Stimulated activated CD4-positive, alpha-beta T cell treated with anti-CD3 and anti-CD28 coated beads, Interleukin-1b, Interleukin-23, amount 100 ng/mL, for 24 hours (primary cell): ENCODE measurements around the gene CECR2.

Experiments used
- DNase-seq, 4 experiments: peaks; one replicate each; pipeline ENCODE4 v3.0.0-alpha.2; 2020; ENCODE audit warnings: low read depth in 4 of 4, low spot score in 1 of 4

CECR2 gene

DNA sequence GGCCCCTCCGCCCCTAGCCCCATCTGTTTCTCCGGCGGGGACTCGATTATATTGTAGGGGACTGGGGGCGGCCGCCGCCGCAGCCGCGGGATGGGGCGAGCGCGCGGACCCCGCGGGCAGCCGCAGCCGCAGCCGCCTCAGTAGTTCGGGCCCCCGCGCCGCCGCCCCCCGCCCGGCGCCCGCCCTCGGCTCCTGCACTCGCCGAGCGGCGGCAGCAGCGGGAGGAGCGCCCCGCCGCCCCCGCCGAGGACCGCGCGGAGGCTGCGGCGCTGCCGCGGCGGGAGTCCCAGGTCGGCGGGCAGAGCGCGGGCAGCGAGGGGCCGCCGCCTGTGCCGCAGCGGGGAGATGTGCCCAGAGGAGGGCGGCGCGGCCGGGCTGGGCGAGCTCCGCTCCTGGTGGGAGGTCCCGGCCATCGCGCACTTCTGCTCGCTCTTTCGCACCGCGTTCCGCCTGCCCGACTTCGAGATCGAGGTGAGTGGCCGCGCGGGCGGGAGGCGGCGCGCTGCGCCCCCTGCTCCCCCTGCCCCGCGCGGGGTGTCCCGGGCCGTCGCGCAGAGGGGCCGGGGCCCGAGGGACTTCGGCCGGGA lies at the start of gene CECR2:
Gene CECR2, plus strand, starts transcription at position 22 of the 587 bp plus-strand sequence. Its CDS starts 324 bp downstream, at position 346.
- peak in 1 of 4 experiments; percentile 4 for DNase-seq

DNA sequence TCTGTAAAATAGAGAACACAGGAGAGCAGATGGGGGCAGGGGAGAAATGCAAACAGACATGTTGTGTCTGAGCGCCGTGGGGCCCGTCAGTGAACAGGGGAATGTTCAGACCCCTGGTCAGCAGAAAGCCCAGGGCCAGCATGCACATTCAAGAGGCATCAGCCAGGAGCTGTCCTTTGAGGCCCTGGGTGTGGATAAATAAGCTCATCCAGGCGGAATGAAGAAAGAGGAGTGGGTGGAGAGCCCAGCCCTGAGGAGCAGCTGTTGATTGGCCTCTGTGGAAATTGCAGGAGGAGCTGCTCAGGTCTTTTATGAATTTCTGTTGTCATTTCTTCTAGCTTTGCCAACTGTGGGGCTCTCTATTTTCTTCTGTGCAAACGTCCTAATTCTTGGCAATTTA lies 49.7 kb upstream of the CECR2 start:
- no peak for DNase-seq

DNA sequence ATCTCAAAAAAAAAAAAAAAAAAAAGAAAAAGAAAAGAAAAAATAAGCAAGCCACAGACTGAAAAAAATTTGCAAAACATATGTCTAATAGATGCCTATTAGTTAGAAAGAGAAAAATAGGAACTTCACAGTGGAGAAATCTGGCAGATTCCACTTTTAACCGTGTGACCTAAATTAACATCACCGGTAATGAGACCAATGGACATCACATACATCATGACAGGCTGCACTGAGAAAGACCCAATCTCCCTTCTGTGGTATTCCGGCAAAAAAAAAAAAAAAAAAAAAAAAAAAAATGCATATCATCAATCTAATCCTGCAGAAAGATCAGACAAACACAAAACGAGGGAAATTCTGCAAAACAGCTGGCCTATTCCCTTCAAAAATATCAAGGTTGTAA lies 46.7 kb upstream of the CECR2 start:
- no peak for DNase-seq

DNA sequence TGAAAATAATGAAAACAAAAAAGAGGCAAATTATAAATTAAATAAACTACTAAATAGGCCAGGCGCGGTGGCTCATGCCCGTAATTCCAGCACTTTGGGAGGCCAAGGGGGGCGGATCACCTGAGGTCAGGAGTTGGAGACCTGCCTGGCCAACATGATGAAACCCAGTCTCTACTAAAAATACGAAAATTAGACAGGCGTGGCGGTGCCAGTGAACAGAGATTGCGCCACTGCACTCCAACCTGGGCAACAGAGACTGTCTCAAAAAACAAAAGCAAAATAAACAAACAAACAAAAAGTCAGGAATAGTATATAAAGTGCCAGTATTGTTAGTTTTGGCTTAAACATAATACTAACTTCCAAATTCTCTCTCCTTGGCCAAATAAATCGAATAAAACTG lies 37.6 kb upstream of the CECR2 start:
- DNase-seq = no peak

DNA sequence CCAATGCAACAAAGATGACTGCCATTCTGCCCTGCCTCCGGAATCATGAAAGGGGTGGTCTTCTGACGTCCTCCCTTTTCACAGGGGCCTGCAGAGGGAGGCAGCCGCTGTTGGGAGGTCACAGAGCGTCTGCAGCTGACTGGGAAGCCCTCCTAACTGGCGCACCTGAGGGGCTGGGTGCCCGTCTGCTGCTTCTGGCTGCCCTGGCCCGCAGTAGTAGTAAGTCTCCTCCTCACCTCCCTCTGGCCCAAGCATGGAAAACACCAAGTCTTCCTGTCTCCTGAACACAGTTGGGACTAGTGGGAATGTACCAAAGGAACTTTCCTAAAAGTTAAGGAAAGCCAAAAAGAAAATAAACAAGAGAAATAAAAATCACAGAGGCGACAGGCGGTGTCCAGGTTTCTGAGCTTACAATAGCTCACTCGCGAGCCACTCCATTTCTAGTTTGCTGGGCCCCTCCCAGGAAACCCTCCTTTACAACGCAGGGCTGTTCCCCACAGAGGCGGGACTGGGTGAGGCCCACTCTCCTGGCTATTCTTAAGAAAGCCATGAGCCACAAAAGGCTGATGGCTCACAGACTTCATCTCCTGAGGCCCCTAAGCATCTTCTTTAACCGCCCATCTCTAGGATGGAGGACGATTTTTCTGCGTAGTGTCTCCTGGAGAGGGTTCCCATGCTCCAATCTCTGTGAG lies 37.0 kb upstream of the CECR2 start:
- no peak for DNase-seq

DNA sequence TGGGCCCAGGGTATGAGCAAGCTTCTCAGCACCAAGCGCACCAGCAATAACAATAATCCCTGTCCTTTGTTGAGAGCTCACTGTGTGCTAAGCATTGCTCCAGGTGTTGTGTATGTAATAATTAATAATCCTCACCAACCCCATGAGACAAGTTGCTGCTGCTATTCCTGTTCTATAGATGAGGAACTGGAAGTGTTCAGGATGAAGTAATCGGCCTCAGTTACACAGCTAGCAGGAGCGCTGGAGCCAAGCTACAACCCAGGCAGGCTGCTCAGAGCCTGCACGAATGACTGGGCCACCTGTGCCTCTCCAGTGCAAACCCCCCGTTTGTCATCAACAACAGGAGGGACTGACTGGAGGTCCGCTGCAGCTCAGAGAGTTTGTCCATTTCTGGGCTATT lies 35.2 kb upstream of the CECR2 start:
- DNase-seq = no peak

DNA sequence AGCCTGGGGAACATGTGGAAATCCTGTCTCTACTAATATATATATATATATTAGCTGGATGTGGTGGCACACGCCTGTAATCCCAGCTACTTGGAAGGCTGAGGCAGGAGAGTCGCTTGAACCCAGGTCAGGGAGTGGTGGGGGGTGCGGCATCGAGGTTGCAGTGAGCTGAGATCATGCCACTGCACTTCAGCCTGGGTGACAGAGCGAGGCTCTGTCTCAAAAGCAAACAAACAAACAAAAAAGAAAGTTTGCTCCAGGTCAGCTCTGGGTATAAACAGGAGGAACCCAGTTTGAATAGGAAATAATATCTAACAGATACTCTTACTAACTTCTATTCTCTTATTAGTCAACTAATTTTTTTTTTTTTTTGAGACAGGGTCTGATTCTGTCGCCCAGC lies 34.3 kb upstream of the CECR2 start:
- DNase-seq = no peak

DNA sequence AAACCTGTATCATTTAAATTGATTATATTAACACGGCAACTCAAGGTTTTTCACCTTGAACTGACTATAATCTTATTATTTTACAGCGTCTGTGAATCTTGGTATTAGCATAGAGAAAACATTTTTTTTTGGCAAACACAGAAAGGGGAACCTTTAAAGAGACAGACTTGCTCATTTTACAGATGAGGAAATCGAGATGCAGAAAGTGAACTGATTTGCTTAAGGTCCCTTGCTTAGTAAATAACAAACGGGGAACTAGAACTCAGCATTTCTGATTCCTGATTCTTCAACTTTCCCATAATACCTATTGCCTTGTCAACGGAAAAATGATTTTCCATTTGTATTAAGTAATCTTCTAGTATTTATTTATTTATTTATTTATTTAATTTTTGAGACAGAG lies 33.2 kb upstream of the CECR2 start:
- DNase-seq = no peak

DNA sequence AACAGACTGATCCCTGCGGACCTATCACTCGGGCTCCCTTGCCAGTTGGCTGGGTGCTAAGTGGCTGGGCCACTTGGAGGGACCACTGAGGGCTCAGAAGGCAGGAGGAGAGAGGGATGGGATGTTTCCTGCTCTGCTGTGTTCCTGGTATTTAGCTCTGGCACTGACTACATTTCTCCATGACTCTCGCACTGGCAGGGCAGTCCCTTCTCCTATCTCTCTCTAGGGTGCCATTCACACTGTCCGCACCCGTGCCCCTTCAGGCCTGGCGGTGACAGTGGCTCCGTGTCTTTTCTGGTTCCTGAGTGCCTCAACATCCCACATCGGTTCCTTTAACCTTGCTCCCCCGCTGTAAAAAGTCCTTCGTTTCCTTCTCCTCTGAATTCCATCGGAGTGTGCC lies 31.6 kb upstream of the CECR2 start:
- no peak for DNase-seq

DNA sequence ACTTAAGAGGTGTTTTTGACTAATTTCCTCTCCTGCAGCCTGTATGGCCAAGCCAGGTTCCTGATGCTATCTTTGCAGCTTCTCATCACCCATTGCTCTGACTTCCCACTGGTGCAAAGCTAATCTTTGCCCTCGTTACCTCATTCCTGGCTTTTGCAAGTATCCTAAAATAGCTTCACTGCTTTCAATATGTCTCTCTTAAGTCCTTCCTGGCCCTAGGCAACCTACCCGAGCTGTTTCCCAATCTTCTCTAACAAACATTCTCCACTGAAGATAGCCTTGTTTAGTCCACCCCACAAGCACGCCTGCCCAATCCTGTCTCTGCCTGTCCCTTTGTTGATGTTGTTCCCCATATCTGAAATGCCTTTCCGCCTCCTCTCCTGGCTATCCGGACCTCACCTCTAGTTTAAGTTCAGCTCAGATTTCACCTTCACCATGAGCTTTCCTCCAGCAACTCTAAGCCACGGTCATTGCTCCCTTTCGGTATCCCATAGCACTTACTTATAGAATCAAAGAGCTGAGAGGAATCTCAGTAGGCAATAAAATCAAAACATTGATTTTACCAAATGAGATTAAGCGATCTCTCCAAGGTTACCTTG lies 30.1 kb upstream of the CECR2 start:
- DNase-seq = no peak

DNA sequence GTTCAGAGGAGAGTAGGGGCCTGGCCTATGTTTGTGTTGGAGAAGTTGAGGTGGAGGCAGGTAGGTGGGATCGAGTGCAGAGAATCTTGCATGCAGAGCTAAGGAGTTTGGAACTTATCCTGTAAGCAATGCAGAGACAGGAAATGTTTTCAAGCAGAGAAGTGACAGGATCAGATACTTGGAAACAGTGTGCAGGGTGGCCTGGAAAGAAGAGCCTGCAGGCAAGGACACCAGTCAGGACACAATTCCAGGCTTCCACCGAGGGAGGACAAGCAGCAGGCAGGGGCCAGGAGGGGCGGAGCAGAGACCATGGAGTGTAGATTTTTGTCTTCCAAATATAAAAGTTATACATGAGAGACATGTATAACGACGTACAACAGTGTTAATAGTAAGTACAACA lies 26.9 kb upstream of the CECR2 start:
- no peak for DNase-seq

DNA sequence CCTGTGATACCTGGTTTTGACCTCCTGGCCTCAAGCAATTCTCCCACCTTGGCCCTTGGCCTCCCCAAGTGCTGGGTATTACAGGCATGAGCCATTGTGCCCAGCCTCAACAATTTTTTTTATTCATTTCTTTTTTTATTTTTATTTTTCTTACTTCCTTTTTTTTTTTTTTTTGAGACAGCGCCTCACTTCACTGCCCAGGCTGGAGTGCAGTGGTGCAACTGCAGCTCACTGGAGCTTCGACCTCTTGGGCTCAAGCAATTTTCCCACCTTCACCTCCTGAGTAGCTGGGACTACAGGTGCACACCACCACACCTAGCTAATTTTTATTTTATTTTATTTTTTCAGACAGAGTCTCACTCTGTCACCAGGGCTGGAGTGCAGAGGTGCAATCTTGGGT lies 25.5 kb upstream of the CECR2 start:
- DNase-seq = no peak

DNA sequence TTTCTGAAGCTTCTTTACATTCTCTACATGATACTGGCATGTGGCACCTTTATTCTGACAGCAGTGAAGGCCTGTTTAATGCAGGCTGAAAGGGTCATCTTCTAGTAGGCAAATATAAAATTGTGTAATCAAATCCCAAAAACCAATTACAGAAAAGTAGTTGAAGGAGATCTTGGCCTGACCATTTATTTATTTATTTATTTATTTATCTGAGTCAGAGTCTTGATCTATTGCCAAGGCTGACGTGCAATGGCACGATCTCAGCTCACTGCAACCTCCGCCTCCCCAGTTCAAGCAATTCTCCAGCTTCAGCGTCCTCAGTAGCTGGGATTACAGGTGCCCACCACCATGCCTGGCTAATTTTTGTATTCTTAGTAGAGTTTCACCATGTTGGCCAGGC lies 22.7 kb upstream of the CECR2 start:
- DNase-seq = no peak

DNA sequence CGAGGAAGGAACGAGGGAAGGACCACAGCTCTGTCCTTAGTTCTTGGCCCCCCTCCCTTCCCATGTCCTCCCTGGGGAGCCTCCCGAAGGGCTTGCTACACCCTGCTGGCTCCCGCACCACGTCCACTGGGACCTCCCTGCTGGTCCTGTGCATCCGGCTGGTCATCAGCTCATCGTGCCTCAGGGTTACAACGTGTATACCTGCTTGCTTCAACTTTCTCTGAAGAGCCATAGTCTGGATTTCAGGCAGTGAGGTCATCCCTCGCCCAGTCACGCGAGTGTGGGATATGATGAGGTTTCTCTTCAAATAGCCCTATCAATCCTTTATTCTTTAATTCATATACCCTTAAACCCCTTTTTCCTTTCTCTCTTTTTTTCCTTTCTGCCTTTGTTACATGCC lies 21.5 kb upstream of the CECR2 start:
- DNase-seq = no peak

DNA sequence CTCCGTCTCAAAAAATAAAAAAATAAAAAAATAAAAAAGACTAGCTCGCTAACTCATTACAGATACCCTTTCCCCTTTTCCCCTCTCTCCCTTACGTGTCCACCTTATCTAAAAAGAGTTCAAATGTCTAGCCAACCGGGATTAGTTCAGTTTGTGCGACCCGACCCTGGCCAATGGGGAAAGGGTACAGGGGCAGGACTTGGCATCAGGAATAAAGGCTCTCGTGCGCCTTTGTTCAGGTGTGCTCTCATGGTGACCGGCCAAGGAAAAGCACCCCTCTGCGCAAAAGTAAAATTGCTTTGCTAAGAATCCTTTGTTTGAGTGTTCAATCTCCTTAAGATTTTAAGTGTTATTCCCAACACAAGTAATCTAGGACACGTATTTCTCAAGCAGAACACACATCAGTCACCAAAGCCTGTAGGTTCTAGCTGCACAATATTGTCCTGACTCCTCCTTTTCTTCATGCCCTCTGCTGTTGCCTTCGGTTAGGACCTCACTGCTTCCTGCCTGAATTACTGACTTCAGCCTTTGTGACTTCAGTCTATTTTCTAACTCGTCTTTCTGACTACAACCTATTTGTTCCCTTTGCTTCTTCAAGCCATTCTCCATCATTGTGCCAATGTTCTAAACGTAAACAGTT lies 20.7 kb upstream of the CECR2 start:
- no peak for DNase-seq

DNA sequence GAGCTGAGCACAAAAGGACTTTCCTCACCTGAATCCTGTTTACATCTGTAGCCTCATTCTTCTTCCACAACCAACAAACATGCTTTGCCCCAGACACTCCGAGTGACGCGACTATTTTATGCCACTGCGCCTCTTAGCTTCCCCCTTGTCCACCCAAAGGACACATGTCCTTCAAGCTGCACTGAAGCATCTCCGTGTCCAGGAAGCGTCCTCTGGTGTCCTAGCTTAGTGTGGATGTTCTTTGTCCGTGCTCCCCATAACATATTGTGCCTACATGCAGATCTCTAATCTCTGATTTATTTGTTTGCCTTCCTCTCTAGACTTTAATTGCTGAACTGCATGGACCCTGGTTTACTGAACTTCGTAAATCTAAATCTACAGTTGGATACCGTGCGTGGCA lies 20.1 kb upstream of the CECR2 start:
- no peak for DNase-seq

DNA sequence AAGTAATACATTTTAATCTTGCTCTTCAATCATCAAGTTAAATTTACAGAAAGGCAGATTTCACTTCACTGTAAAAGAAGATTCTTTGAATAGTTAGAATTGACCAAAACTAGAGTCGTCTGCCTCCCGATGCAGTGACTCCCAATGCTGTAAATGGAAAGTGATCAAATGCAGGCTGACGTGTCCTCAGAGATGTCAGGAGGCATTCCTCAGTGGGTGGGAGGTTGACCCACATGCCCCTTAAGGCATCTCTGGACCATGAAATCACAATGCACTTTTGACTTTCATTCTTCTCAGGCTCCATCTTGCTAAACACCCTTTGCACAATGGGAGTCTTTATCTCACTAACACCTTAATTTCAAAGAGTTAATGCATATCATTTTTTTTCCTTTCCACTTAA lies 19.0 kb upstream of the CECR2 start:
- DNase-seq = no peak

DNA sequence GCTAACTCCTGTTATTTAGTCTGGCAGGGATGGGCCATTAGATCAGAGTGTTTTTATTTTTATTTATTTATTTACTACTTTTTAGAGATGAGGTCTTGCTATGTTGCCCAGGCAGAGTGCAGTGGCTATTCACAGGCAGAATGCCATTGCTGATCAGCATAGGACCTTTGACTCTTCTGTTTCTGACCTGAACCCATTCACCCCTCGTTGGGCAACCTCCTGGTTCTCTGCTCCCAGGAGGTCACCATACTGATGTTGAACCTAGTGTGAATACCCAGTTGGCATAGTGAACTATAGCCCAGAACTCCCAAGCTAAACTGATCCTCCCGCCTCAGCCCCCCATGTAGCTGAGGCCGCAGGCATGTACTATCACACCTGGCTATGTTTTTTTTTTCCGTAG lies 16.5 kb upstream of the CECR2 start:
- DNase-seq = no peak

DNA sequence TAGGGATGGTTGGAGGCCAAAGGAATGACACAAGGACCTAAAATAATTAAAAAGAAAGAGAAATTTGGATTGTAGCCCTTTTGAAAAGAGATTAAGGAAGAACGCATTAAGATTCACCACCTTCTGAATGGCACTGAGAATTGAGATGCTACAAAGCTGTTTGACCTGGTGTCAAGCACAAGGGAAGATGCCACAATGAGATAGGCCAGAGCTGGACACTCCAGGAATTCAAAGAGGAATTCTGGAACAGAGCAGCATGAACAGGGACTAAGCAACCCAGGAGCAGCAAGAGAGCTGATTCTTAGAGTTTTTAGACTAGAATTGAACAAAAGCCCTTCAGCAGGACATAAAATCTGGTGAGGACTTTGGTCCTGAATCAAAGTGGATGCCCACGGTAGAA lies 11.6 kb upstream of the CECR2 start:
- DNase-seq = no peak

DNA sequence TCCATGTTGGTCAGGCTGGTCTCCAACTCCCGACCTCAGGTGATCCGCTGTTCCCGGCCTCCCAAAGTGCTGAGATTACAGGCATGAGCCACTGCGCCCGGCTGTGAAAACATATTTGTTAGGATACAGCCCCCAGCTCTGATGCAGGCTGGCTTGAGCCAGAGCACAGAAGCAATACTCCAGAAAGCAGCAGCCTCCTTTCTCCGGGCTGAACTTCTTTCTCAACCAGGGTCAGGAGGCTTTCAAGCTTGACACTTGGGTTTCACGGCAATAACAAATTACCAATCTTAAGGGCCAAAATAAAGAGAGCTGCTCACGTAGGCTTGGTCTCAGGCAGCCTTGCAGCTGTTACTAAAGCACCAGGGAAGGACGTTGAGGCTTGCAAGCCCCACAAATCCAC lies 10.8 kb upstream of the CECR2 start:
- DNase-seq = no peak

DNA sequence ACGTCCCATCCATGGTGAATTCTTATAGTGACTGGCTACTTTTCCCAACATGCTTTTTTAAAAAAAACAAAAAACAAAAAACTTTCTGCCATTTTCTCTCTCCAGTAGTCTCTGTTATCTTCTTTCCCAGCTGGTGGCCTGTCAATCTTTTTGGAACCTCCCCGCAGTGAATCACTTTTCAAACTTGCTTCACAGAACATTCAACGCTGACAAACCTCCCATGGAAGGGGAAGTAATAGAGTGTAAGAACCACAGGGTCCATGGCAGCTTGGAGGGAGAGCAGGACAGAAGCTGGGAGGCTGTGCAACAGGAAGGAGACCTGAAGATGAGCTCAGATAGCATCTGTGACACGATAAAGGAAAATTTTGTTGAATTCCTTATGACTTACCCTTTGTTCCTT lies 9.8 kb upstream of the CECR2 start:
- no peak for DNase-seq

DNA sequence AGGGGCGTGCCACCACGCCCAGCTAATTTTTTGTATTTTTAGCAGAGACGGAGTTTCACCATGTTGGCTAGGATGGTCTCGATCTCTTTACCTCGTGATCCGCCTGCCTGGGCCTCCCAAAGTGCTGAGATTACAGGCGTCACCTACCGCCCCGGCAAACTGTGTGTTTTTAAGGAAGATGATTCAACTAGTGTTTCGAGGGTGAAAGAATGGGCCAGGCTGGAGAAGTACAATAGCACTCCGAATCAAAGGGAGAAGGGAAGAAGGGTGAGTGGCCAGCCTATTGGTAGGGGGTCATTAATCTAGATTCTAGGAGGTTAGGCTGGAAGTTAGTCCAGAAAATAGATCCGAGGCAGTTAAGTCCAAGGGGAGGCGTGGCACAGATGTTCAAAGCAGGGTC lies 2.9 kb upstream of the CECR2 start:
- DNase-seq = no peak
